ENCODE results near the gene GRIK4.
"Not testable (repeated sequence)": the region's sequence is repeated elsewhere in the genome, so short reads cannot be mapped to it uniquely, and the experiment has no call there.

Gene GRIK4

DNA sequence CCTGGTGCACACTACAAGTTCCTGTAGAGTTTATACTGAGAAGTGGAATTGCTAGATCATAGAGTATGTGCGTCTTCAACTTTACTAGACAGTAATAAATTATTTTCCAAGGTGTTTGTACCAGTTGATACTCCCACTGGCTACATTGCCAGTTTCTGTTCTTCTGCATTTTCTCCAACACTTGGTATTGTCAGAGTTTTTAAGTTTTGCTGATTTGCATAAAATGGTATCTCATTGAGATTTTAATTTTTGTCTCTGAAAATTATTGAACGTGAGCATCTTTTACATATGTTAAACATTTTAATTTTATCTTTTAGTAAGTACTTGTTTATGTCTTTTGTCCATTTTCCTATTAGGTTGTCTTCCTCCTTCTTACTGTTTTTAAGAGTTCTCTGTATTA, 519.6 kb downstream of the GRIK4 start:
- no peak for DNase-seq

- not testable (repeated sequence) for DNase-seq
These were observed 520.1 kb downstream of the GRIK4 start for GRCh38 chr11:121031648-121032047.

DNA sequence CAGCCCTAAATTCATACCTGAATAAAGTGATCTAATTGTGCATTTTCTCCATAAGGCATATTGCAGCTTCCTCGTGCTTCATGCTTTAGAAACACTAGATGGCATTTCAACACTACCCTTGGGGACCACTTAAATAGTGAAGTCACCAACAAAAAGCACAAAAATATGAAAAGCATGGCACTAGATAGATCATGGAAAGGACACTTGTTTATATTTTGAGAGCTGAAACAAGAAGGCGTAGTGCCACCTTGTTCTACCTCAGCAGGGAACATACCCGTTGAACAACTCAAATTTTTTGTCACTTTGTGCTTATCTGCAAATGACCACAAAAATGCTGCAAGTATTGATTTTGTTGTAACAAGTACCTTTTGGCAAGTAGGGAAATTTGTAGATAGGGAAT, 521.0 kb downstream of the GRIK4 start:
- DNase-seq, result no peak

- DNase-seq, result no peak
These were observed 522.1 kb downstream of the GRIK4 start for GRCh38 chr11:121033635-121034034.

GRCh38 chr11:121035169-121035755, 523.7 kb downstream of the GRIK4 start:
- no peak for DNase-seq

DNA sequence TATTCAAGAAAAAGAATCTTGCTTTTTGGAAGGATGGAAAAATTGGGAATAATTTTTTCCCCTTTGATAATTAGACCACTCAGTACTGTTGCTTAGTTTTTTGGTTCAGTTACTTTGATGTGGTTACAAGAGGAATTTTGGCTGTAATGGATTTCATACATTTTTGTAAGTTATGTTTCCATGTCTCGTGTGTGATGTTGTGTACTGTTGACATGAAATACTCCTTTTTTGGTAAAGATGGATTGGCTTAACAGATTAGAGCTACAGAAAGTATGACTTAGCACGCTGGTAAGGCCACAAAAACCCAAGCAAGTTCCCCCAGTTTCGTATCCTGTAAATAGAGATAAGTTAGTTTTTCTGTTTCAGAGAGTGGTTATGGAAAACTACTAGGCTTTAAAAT, 524.2 kb downstream of the GRIK4 start:
- DNase-seq, result no peak

- DNase-seq, result no peak
These were observed 525.5 kb downstream of the GRIK4 start for GRCh38 chr11:121037016-121037415.
